Activated T-cell treated with anti-CD3 and anti-CD28 coated beads for 24 hours (primary cell): ENCODE results near the gene INSYN1.
"Not testable (repeated sequence)": the region's sequence is repeated elsewhere in the genome, so short reads cannot be mapped to it uniquely, and the experiment has no call there.

Experiments used
- DNase-seq: peaks from one replicate; pipeline ENCODE4 v3.0.0-alpha.2; 2020; ENCODE audit warnings: low read depth

The INSYN1 gene

DNA sequence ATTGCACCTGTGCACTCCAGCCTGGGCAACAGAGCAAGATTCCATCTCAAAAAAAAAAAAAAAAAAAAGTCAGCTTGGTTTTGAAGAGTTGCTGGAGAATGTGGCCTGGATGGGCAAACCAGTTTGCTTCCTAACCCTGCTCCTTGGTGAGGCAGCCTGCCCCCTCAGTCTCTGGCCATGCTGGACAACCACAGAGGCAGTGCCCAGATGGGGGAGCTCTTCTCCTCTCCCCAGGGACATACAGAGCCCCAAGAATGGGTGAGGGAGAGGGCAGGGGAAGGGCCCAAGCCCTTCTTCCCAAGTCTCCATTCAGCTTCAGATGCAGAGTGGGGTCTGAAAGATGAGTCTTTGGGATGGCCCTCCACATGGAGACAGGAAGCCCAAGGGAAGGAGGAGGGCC is 41.0 kb downstream of the INSYN1 start:
- DNase-seq = no peak

DNA sequence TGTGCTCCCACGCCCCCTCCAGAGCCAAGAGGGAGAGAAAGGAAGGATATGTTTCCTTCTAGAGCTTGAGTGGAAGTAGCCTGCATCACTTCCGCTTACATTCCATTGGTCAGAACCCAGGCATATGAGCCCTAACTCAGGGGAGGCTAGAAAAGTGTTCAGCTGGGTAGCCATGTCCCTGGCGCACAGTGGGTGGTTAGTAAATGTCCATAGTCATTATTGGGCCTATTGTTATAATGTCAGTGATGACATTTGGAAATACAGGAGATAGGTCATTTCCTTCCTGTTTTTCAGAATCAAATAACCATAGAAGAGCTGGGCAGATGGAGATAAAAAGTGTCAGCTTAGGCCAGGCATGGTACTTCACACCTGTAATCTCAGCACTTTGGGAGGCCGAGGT is 41.6 kb downstream of the INSYN1 start:
- DNase-seq = no peak

DNA sequence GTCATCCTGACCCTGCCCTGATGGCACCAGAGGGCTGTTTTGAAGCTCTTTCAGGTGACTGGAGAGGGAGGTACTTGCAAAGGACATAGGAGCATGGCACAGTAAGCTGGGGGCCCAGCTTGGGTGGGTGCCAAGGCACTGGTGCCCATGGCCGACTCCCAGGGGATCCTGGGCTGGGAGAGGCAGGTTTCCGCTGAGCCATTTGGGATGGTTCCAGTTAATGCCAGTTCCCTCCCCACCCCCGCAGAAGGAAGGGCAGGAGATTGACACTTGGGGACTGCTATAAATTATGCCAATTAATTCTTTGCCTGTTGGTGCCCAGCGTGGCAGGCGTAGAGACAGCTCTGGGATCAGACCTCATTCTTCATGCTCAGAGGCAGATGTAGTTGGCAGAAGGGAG is 42.8 kb downstream of the INSYN1 start:
- DNase-seq = no peak

DNA sequence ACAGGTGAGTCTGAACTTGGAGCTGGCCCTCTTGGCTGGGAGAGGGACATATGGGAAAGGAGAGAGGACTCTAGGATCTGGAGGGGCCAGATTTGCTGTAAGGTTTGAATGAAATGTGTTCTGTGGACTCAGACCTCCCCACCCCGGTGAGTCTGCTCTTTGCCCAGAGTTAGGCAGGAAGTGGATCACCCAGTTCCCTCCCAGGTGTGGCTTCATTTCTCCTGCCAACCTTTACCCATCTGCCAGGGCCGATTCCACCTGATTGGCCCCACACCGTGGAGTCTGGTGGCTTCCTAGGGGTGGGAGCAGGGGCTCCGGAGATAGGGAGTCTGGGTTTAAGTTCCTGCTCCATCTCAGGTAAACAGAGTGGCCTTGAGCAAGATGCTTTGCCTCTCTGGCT is 43.5 kb downstream of the INSYN1 start:
- DNase-seq = no peak

DNA sequence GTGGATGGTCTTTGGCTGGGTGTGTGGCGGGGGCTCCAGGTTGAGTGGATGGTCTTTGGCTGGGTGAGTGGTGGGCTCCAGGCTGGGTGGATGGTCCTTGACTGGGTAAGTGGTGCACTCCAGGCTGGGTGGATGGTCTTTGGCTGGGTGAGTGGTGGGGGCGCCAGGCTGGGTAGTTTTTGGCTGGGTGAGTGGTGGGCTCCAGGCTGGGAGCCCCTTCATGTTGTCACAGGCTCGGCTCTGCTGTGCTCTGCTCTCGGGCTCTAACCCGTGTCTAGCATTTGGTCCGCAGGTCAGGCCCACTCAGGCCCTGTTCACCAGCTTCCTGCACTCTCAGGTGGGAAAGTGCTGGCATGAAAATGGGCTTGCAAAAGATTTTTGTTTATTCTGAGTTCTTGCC is 43.9 kb downstream of the INSYN1 start:
- no peak for DNase-seq

DNA sequence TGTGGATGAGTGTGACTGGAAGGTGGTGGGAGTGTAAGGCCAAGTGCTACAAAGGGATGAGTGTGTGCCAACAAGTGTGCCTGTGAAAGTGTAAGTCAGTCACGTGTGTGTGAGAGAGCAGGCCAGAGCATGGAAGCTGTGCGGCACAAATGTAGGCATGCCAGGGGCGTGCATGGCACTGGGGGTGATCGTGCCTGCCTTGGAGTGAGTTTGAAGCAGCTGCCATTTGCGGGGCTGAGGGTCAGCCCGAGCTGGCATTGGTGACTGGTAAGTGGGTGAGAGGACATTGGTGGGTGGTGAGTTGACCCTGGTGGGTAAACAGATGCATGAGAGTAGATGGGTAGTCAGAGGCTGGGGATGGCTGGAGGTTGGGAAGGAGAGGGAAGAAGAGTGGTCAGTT is 44.5 kb downstream of the INSYN1 start:
- no peak for DNase-seq

DNA sequence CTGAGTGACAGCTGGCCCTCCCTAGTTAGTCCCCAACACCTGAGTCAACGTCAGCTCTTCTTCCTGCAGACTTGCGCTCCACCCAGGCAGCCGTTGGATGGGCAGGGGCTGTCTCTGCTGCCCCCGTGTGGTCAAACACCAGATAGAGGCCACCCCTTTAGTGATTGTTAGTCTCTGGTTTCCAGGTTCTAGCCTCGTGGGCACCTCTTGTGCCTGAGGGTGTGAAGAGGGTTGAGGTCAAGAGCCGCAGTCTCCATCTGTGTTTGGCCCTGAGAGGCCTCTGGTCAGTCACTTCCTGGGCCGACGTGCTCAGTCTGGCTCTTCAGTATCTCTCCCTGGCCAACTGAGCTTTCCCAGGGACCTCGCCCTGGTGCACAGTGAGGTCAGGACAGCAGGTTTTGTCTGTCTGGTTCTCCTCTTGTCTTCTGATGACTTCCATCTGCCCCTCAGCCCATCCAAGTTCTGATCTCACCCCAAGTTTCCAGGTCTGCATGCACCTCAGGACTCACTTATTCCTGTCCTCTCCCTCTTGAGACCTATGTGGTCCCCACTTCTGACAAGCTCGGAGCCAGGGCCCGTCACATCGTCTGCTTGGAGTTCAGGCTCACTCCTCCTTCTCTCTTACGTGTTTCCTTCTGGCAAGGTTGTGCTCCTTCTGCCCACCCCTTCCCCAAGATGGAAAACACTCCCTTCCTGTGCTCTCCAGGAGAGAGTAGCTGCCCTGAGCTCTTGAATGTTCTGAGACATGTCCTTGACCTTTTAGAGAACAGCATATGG is 48.1 kb downstream of the INSYN1 start:
- peak; percentile 54 for DNase-seq

DNA sequence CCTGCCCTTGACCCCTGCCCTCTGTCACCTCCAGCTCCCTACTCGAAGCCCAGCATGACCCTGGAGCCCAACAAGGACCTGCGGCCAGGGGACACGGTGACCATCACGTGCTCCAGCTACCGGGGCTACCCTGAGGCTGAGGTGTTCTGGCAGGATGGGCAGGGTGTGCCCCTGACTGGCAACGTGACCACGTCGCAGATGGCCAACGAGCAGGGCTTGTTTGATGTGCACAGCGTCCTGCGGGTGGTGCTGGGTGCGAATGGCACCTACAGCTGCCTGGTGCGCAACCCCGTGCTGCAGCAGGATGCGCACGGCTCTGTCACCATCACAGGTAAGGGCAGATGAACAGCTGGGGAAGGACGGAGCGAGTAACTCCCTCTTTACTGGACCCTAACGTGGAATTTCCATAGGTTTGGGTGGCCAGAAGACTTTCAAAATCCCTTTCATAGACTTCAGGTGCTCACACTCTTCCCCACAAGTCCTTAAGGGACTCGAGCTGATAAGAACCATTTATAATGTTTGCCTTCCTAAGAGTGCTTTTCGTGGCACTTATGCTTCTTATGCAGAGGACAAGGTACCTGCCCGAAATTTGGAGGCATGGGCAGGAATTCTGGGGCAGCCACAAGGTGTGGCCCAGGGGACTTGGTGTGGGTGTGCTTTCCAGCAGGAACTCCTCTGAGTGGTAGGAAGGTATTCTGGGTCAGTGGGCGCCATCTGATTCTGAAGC is 48.8 kb downstream of the INSYN1 start:
- DNase-seq = not testable (repeated sequence)

DNA sequence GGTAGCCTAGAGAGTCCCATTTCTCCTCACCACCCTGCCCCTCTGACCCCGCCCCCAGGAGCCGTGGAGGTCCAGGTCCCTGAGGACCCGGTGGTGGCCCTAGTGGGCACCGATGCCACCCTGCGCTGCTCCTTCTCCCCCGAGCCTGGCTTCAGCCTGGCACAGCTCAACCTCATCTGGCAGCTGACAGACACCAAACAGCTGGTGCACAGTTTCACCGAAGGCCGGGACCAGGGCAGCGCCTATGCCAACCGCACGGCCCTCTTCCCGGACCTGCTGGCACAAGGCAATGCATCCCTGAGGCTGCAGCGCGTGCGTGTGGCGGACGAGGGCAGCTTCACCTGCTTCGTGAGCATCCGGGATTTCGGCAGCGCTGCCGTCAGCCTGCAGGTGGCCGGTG is 49.5 kb downstream of the INSYN1 start:
- not testable (repeated sequence) for DNase-seq

DNA sequence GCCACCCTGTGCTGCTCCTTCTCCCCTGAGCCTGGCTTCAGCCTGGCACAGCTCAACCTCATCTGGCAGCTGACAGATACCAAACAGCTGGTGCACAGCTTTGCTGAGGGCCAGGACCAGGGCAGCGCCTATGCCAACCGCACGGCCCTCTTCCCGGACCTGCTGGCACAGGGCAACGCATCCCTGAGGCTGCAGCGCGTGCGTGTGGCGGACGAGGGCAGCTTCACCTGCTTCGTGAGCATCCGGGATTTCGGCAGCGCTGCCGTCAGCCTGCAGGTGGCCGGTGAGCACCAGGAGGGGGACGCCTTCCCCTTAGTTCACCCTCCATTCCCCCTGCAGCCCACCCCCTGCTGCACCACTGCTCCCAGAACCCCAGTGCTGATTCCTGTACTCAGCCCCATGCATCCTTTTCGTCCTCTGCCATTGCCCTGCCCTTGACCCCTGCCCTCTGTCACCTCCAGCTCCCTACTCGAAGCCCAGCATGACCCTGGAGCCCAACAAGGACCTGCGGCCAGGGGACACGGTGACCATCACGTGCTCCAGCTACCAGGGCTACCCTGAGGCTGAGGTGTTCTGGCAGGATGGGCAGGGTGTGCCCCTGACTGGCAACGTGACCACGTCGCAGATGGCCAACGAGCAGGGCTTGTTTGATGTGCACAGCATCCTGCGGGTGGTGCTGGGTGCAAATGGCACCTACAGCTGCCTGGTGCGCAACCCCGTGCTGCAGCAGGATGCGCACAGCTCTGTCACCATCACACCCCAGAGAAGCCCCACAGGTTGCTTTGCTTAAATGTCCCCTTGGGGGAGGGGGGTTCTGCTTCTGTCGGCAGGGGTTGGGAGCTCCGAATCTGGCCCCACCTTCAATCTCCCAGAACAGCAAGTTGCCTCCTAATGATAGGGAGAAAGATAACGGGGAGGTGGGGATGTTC is 50.6 kb downstream of the INSYN1 start:
- DNase-seq = not testable (repeated sequence)

DNA sequence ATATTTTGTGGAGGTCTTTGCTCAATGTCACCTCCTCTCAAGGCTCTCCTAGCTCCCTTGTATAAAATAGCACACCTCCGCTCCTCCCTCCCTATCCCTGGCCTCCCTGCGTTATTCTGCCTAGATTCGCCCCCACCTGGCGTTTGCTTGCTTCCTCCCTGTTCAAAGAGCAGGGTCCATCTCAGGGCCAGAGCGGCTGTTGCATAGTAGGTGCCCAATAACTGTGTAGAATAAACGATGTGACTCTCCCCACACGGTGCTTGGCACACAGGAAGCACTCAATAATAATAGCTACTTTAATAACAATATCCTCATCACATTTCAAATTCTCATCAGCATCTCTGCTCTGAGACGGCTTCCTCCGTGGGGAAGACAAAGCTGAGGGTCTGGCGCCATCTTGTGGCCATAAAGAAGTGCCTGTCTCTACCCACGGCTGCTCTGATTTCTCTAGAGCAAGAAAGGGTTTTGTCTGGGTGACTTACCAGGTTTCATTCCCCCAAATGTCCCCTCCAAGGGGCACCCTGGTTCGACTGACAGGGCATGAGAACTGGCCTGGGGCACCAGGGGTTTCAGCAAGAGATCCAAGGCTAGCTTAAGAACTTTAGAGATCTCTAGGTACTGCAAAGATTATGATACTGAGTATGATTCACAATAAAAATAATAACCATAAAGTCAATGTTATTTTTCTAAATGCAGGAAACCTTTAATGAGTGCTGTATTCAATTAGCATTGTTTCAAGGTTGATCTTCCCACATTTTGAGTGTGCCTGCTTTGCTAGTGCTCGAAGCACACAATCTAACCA is 52.9 kb downstream of the INSYN1 start:
- DNase-seq = peak; percentile 68

DNA sequence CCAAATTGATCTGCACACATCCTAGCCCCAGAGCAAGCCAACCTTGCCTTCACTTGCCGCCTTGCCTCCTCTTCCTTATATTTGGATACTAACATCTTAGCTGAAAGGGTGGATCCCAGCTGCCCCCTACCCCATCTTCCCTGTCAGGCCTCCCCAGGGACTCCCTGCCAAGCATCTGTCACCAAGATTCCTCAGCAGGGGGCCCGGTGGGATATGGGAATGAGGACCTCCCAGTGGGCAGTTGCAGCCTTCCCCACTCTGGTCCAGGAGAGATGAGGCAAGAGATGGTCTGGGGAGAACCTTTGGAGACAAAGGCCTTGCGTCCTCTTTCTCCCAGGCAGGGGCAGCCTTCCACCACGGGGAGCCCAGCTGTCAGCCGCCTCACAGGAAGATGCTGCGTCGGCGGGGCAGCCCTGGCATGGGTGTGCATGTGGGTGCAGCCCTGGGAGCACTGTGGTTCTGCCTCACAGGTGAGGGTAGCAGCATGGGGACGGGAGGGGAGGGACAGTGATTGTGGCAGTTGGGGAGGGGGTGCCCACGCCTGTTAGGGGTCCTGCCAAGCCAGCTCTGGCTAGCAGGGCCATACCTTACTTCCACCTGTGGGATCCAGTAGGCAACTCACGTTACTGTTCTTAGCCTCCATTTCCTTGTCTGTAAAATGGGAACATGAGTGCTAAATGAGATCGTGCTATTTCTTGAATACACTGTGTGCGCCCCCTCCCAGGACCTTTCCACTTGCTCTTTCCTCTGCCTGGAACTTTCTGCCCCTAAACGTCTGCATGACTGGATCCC is 53.7 kb downstream of the INSYN1 start:
- DNase-seq = no peak

DNA sequence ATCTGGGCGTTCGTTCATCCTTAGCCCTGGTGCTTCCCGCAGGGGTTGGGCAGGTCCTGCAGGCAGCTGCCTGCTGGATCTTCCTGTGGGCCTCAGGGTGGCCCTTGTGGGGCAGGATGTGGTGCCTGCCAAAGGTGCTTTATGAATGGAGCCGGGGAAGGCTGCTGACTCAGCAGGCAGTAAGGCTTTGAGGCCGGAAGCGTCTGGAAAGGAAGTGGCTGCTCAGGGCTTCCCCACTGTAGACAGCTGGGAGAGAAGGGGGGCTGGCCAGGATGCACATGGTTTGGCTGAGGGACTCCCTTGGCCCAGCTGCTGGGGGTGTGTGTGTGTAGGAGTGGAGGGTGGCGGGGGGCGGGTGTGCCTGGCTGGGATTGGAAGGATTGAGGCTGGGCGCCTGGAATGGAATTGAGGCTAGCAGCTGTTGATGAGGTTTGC is 56.1 kb downstream of the INSYN1 start:
- DNase-seq = peak; percentile 78

DNA sequence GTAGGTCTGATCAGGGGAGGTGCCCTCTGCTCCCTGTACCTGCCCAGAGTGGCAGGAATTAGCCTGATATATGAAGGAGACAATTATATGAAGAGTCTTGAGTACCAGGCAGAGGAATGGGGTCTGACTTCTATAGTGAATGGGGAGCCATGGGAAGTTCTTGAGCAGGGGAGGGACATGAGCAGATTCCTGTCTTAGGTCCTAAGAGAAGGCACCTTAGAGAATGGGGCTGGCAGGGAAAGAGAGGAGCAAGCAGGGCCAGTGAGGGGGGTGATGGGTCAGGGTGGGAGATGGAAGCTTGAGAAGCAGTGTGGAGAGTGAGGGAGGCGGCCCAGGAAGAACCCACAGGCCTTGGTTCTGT is 56.5 kb downstream of the INSYN1 start:
- DNase-seq = no peak

DNA sequence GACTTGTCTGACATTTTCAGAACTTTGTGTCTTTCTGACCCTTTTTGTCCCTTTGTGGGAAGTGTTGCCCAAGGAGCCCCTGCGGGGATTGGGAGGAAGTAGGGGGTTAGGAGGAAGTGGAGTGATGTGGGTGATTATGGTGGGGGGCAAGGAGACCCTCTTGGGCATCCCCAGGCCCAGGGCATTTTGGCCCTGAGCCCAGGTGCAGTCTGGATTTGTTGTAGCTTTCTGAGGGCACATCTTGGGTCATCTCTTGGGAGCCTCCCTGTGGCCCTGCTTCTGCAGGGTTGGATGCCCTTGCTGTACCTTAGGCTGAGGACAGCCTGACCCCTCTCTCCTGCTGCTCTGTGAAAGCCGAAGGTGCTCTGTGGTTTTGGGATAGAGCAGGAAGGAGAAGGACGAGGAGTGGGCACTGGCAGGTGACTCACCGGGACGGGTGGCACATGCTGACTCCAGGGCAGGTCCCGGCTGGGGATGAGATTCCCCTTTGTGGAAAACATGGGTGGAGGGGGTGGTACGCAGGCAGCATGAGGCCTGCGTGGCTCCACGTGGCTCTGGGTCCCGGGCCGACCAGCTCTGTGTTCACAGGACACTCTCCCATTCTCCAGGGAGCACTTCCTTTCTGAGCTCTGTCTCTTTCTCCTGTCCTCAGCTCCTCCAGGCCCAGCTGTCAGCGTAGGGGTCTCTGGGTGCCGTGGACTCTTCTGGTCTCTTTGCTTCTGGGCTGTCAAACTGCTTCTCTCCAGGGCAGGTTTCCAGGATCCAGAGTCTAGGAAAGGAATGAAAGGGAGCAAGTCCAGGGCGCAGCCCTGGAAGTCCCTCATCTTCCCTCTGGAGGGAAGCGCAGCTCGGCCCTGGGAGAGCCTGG is 57.1 kb downstream of the INSYN1 start:
- DNase-seq = no peak

DNA sequence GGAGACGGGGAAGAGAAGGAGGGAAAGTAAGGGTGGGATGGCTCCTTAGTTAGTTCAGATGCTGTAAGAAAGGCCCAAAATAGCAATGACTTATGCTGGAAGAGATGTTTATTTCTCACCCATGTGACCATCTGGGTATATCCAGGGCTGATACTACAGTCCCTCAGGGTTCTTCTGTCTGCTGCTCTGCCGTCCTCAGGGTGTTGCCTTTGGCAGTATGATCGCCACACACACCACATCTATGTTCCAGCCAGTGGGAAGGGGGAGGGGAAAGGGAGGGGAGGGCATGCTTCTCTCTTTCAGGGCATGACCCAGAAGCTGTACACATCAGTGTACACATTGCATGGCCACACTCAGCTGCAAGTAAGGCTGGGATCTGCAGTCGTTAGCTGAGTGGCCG is 58.7 kb downstream of the INSYN1 start:
- DNase-seq = no peak

DNA sequence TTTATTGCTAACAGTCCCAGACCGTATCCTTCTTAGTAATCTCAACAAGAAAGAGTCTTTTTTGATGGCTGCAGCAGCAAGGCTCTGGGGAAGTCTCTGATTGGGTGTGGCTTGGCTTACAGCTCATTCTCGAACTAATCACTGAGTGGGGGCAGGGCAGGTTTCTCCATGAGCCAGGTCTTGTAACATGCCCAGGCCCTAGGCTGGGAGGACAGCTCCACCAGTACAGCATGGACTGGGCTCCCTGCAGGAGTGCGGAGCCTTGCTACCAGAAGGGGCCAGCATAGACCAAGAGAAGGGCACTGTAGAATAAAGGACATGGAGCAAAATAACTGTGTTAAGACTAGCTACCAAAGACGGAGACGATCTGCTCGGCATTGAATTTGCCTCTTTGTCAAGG is 61.8 kb downstream of the INSYN1 start:
- DNase-seq = no peak

DNA sequence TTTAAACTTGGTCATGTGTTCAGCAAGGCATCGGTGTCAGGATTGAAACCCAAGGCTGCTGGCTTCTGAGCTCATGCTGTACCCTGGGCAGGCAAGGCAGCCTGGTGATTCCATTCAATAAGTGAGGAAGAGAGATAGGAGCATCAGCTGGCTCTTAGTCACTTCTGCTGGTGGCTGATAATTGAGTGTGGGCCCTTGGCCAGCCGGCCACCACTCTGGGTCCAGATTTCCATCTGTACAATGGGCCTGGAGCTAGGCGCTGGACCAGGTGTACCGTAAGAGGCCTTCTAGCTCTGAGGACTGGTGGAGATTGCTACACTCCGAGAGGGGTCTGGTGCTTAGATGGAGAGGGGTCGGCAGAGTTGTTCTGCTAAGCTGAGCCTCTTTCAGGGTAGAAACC is 64.7 kb downstream of the INSYN1 start:
- no peak for DNase-seq

DNA sequence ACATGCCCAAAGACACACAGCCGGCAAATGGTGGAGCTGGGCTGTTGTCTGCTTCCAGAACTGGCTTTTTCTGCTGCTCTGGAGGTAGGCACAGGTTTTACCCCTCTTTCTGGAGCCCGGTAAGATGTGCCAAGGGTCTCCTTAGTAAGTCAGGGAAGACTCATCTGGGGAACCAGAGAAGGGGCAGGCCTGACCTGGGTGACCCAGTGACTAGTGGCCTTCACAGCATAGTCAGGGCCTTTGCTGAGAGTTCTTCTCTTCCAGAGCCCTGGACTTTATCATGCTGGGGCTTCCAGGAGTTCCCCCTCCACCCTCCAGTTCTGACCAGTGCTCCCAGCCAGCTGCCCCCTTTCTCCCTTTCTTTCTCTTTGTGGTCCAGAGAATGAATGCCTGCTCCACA is 65.8 kb downstream of the INSYN1 start:
- no peak for DNase-seq

DNA sequence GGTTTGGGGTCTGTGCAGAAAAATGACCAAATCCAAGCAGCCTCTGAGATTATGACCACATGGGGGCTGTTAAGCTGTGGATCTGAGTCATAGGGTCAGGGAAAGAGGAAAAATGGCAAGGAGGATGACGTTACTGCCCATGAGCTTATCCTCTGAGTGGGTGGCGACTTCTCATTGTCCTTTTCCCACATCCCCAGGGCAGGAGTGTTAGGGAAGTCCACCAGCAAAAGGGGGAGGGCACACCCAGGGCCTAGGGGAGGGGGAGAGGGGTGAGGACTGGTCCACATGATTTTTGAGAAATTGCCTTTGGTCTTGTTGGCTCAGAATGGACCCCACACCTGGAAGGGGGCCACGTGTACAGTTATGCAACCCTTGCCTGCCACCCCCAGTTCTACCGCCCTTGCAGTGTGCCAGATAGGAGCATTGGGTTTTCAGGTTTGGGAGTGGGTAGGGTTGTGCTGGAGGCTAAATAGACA is 66.3 kb downstream of the INSYN1 start:
- no peak for DNase-seq
